Neuronal stem cell (in vitro differentiated cells): ENCODE measurements around the gene TBC1D22B.

ENCODE experiments used
- DNase-seq: peaks from one replicate; pipeline ENCODE4 v3.0.0-alpha.2; 2013; ENCODE audit warnings: low spot score
- H2AFZ ChIP-seq: one replicate; pipeline ENCODE4 v1.6.1; 2013; ENCODE audit warnings: mild to moderate bottlenecking, low read length, inconsistent platforms
- H2AK5ac ChIP-seq: 2 replicates; pipeline ENCODE4 v1.6.1; 2013; ENCODE audit warnings: low read depth, mild to moderate bottlenecking, inconsistent platforms, low read length, moderate library complexity, mixed read lengths
- H2BK120ac ChIP-seq: 2 replicates; pipeline ENCODE4 v1.6.1; 2013; ENCODE audit warnings: low read depth, mild to moderate bottlenecking, inconsistent platforms, low read length, moderate library complexity, mixed read lengths
- H2BK12ac ChIP-seq: one replicate; pipeline ENCODE4 v1.6.1; 2013; ENCODE audit warnings: low read length, inconsistent platforms
- H2BK15ac ChIP-seq: 2 replicates; pipeline ENCODE4 v1.6.1; 2013; ENCODE audit warnings: mild to moderate bottlenecking, low read length, inconsistent platforms, mixed read lengths
- H2BK5ac ChIP-seq: one replicate; pipeline ENCODE4 v1.6.1; 2013; ENCODE audit warnings: inconsistent platforms, mild to moderate bottlenecking, low read length, moderate library complexity
- H3K14ac ChIP-seq: one replicate; pipeline ENCODE4 v1.6.1; 2013; ENCODE audit warnings: low read length, inconsistent platforms
- H3K18ac ChIP-seq: 2 replicates; pipeline ENCODE4 v1.6.1; 2013; ENCODE audit warnings: low read length, inconsistent platforms
- H3K23ac ChIP-seq: 2 replicates; pipeline ENCODE4 v1.6.1; 2013; ENCODE audit warnings: low read depth, mild to moderate bottlenecking, mixed read lengths, low read length, inconsistent platforms; ENCODE audit not compliant: poor library complexity
- H3K27ac ChIP-seq: replicated peaks from 3 replicates; pipeline ENCODE4 v1.5.1; 2013; ENCODE audit warnings: low read length, inconsistent platforms
- H3K27me3 ChIP-seq, 3 experiments: 2 replicates each; pipeline ENCODE4 v1.6.1; 2013; ENCODE audit warnings: low read length in 3 of 3, mild to moderate bottlenecking in 2 of 3, inconsistent platforms in 1 of 3, low read depth in 1 of 3, mixed read lengths in 1 of 3, moderate library complexity in 1 of 3; ENCODE audit not compliant: control insufficient read depth in 3 of 3, insufficient read depth in 3 of 3
- H3K36me3 ChIP-seq, 2 donors: replicated peaks in 1 of 2; 2 replicates each; pipeline ENCODE4 v1.6.1; 2013; ENCODE audit warnings: low read length in 2 of 2; ENCODE audit not compliant: control insufficient read depth in 2 of 2, insufficient read depth in 2 of 2
- H3K4ac ChIP-seq: 2 replicates; pipeline ENCODE4 v1.6.1; 2013; ENCODE audit warnings: inconsistent platforms, mild to moderate bottlenecking, low read length, moderate library complexity
- H3K4me1 ChIP-seq, 2 donors: 1 replicate in 1 of 2; 2 replicates in 1 of 2; pipeline ENCODE4 v1.6.1; 2013; ENCODE audit warnings: low read length in 2 of 2, low read depth in 1 of 2; ENCODE audit not compliant: control insufficient read depth in 2 of 2, insufficient read depth in 1 of 2
- H3K4me2 ChIP-seq: one replicate; pipeline ENCODE4 v1.6.1; 2013; ENCODE audit warnings: mild to moderate bottlenecking, low read length, inconsistent platforms; ENCODE audit not compliant: insufficient read depth, poor library complexity, severe bottlenecking
- H3K4me3 ChIP-seq, 2 donors: 2 replicates each; pipeline ENCODE4 v1.5.1; 2013; ENCODE audit warnings: low read length in 2 of 2, mild to moderate bottlenecking in 2 of 2, inconsistent platforms in 1 of 2, moderate library complexity in 1 of 2
- H3K79me1 ChIP-seq: one replicate; pipeline ENCODE4 v1.6.1; 2013; ENCODE audit warnings: low read depth, mild to moderate bottlenecking, inconsistent platforms, low read length, moderate library complexity
- H3K9ac ChIP-seq: one replicate; pipeline ENCODE4 v1.6.1; 2013; ENCODE audit warnings: mild to moderate bottlenecking, low read depth, low read length, inconsistent platforms; ENCODE audit not compliant: poor library complexity
- H3K9me3 ChIP-seq, 2 donors: replicated peaks in 1 of 2; 2 replicates each; pipeline versions ENCODE3 to v1.6.1; 2013; ENCODE audit warnings: low read length in 2 of 2, mild to moderate bottlenecking in 2 of 2, inconsistent platforms in 1 of 2, low read depth in 1 of 2, mixed read lengths in 1 of 2, moderate library complexity in 1 of 2; ENCODE audit not compliant: control insufficient read depth in 2 of 2, insufficient read depth in 1 of 2
- H4K8ac ChIP-seq: one replicate; pipeline ENCODE4 v1.6.1; 2013; ENCODE audit warnings: low read depth, mild to moderate bottlenecking, inconsistent platforms, low read length, moderate library complexity
- H4K91ac ChIP-seq: one replicate; pipeline ENCODE4 v1.6.1; 2013; ENCODE audit warnings: low read length, low read depth, mild to moderate bottlenecking, inconsistent platforms; ENCODE audit not compliant: poor library complexity
- WGBS, 2 donors: extraction: QIAGEN DNeasy Blood & Tissue Kit; methylation state at CpG; one replicate each; pipeline ENCODE4 v1.1.7; 2013; ENCODE audit warnings: missing lambda C conversion rate in 2 of 2, mixed read lengths in 1 of 2; ENCODE audit not compliant: insufficient read length in 2 of 2, insufficient replicate concordance in 1 of 2; ENCODE audit errors: extremely low coverage in 2 of 2; 5-methylcytosine and 5-hydroxymethylcytosine counted together

Gene TBC1D22B

DNA sequence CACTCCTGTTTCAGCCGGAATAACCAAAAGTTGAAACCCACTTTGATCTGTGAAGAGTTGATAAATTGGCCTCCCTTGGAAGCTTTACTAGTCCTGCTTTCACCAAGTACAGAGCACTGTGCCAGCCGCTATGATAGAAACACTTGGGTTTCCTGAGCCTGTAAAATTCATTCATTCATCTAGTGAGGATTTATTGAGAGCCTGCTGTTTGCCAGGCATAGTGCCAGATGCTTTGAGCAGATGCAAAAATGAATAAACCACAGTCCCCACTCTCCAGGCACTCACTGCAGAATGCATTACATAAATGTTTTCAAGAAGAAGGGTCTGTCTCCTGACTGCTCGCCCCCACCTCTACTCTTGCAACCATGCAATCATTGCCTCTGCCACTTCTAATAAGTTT is 25.7 kb downstream of the TBC1D22B start:
- no peak overlapping the region for H2AK5ac ChIP-seq
- peaks cover 0 to 2% of the 10 kb centered on the region in 2 donors for H3K4me1 ChIP-seq
- H2BK15ac ChIP-seq, result no peak overlapping the region
- no peak overlapping the region for H3K4me2 ChIP-seq
- H3K14ac ChIP-seq, result no peak overlapping the region
- H2BK120ac ChIP-seq, result no peak overlapping the region
- H3K4me3 ChIP-seq, result no peak overlapping the region
- H3K9ac ChIP-seq, result no peak overlapping the region
- no peak overlapping the region for H3K23ac ChIP-seq
- DNase-seq, result no peak
- no peak overlapping the region for H2AFZ ChIP-seq
- no peak overlapping the region for H3K4ac ChIP-seq
- no peaks in the 10 kb centered on the region for H3K9me3 ChIP-seq
- no peak overlapping the region for H3K18ac ChIP-seq
- H2BK5ac ChIP-seq, result no peak overlapping the region
- no CpG with 5 or more reads among the region's 3 CpGs for WGBS, 2 donors
- H3K36me3 ChIP-seq, result peaks cover 18 to 80% of the 10 kb centered on the region in 2 donors
- H2BK12ac ChIP-seq, result no peak overlapping the region
- H4K8ac ChIP-seq, result no peak overlapping the region
- H4K91ac ChIP-seq, result no peak overlapping the region
- no peak overlapping the region for H3K27ac ChIP-seq
- H3K79me1 ChIP-seq, result no peaks in the 10 kb centered on the region
- H3K27me3 ChIP-seq, result no peaks in the 10 kb centered on the region

DNA sequence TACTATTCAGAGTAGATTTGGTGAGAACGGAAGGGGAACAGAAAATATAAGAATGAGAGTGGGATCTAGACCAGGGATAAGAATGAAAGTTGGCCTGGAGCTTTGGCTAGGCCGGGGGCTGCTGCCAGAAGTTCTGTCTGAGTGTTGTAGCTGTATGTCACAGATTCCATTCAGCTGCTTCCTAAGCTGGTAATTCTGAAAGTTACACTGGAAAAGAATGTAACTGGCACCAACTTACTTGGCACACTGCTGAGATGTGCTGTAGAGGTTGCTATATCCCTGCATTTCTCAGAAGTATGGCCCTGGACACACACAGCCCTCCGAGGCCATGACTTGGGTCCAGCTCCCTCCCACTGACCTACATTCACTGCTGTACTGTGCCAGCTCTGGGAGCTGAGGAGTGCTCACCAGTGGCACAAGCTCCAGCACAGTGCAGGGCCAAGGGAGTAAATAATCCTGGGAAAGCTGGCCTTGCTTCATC is 26.1 kb downstream of the TBC1D22B start:
- no CpG with 5 or more reads among the region's 3 CpGs for WGBS, 2 donors
- no peak overlapping the region for H4K8ac ChIP-seq
- H2BK120ac ChIP-seq, result no peak overlapping the region
- no peak overlapping the region for H3K4ac ChIP-seq
- no peak overlapping the region for H2BK15ac ChIP-seq
- no peak overlapping the region for H2AFZ ChIP-seq
- no peak overlapping the region for H2BK5ac ChIP-seq
- no peak for DNase-seq
- no peak overlapping the region for H3K14ac ChIP-seq
- H3K4me3 ChIP-seq, result peak overlapping the region in 1 of 2 donors; percentile 31
- H3K27ac ChIP-seq, result no peak overlapping the region
- H3K36me3 ChIP-seq, result peaks cover 18 to 83% of the 10 kb centered on the region in 2 donors
- no peak overlapping the region for H2BK12ac ChIP-seq
- H3K18ac ChIP-seq, result no peak overlapping the region
- H3K23ac ChIP-seq, result no peak overlapping the region
- H3K9ac ChIP-seq, result no peak overlapping the region
- H3K4me2 ChIP-seq, result no peak overlapping the region
- no peak overlapping the region for H2AK5ac ChIP-seq
- no peaks in the 10 kb centered on the region for H3K9me3 ChIP-seq
- H3K4me1 ChIP-seq, result peaks cover 0 to 2% of the 10 kb centered on the region in 2 donors
- H3K79me1 ChIP-seq, result no peaks in the 10 kb centered on the region
- H3K27me3 ChIP-seq, result no peaks in the 10 kb centered on the region
- H4K91ac ChIP-seq, result no peak overlapping the region

DNA sequence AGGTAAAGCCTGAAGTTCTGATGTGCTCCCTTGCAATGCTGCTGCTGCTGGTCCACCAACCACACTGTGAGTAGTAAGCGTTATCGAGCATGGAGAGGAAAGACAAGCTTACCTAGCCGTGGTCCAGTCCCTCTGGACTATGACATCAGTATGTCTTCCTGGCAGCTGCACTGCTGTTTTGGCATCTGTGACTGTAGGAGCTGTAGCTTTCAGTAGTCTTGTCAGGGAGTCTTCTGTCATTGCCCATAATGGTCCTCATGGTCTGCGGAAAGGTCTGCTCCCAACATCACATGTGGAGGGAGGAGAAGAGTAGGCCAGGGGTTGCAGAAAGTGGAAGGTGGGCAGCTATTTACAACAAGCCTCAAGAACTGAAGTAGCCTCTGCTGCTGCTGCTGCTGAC is 27.2 kb downstream of the TBC1D22B start:
- Histone ChIP-seq H3K4me1 (peaks cover 0 to 2% of the 10 kb centered on the region in 2 donors), H3K9me3 (no peaks in the 10 kb centered on the region), H3K9ac (no peak overlapping the region), H3K23ac (peak overlapping the region; percentile 2), H3K4me3 (no peak overlapping the region), H3K4ac (no peak overlapping the region), H2BK12ac (no peak overlapping the region), H2BK5ac (no peak overlapping the region), H2BK120ac (no peak overlapping the region), H3K27ac (no peak overlapping the region), H3K18ac (no peak overlapping the region), H3K79me1 (no peaks in the 10 kb centered on the region), H3K4me2 (no peak overlapping the region), H4K8ac (no peak overlapping the region), H4K91ac (no peak overlapping the region), H2BK15ac (no peak overlapping the region), H3K27me3 (no peaks in the 10 kb centered on the region), H2AFZ (no peak overlapping the region), H3K14ac (no peak overlapping the region), H3K36me3 (peaks cover 19 to 80% of the 10 kb centered on the region in 2 donors), H2AK5ac (no peak overlapping the region)
- no peak for DNase-seq
- WGBS, 2 donors, result no CpG with 5 or more reads among the region's 4 CpGs

GRCh38 chr6:37285861-37286311 is 28.3 kb downstream of the TBC1D22B start:
- H3K23ac ChIP-seq, result no peak overlapping the region
- peaks cover 19 to 79% of the 10 kb centered on the region in 2 donors for H3K36me3 ChIP-seq
- H3K9me3 ChIP-seq, result no peaks in the 10 kb centered on the region
- no peak overlapping the region for H2BK15ac ChIP-seq
- H2AFZ ChIP-seq, result no peak overlapping the region
- no peak overlapping the region for H3K4me3 ChIP-seq
- H3K27me3 ChIP-seq, result no peaks in the 10 kb centered on the region
- no peak for DNase-seq
- H4K91ac ChIP-seq, result no peak overlapping the region
- H3K4me1 ChIP-seq, result no peaks in the 10 kb centered on the region
- no peak overlapping the region for H3K4me2 ChIP-seq
- no peaks in the 10 kb centered on the region for H3K79me1 ChIP-seq
- H3K9ac ChIP-seq, result no peak overlapping the region
- H3K27ac ChIP-seq, result no peak overlapping the region
- no peak overlapping the region for H2BK12ac ChIP-seq
- H2AK5ac ChIP-seq, result no peak overlapping the region
- H3K18ac ChIP-seq, result no peak overlapping the region
- no peak overlapping the region for H2BK120ac ChIP-seq
- no peak overlapping the region for H3K14ac ChIP-seq
- no CpG with 5 or more reads among the region's 4 CpGs for WGBS, 2 donors
- H4K8ac ChIP-seq, result no peak overlapping the region
- H3K4ac ChIP-seq, result no peak overlapping the region
- no peak overlapping the region for H2BK5ac ChIP-seq
